SK-N-SH treated with all-trans-retinoic acid at 6 μM for 48 hours (cell line): ENCODE data around the gene ZBTB11.

Source experiments
- ATAC-seq: fragments of 200-7000 bp; cut with Tn5 transposase; 3 replicates; pipeline ENCODE4 v1.9.1; 2020; ENCODE audit warnings: mild to moderate bottlenecking, moderate library complexity
- ARNTL ChIP-seq: fragments of 450-650 bp; formaldehyde crosslinking; IDR thresholded peaks from 2 replicates; pipeline ENCODE4 v1.5.0; 2020; ENCODE audit warnings: low read depth, mild to moderate bottlenecking, moderate library complexity, borderline replicate concordance
- BACH2 ChIP-seq: fragments of 250-450 bp; sonication (Bioruptor Pico); IDR thresholded peaks from 2 replicates; pipeline ENCODE4 v1.9.0; 2021; ENCODE audit warnings: mild to moderate bottlenecking, borderline replicate concordance
- CREB5 ChIP-seq: fragments of 250-450 bp; sonication (Bioruptor Pico); IDR thresholded peaks from 2 replicates; pipeline ENCODE4 v1.5.1; 2020; ENCODE audit warnings: low read depth, mild to moderate bottlenecking, moderate library complexity
- CSDC2 ChIP-seq: fragments of 250-450 bp; sonication (Bioruptor Pico); IDR thresholded peaks from 2 replicates; pipeline ENCODE4 v1.5.0; 2020; ENCODE audit warnings: mild to moderate bottlenecking, moderate library complexity
- CSRNP3 ChIP-seq: fragments of 250-450 bp; sonication (Bioruptor Pico); IDR thresholded peaks from 2 replicates; pipeline ENCODE4 v1.5.1; 2021; ENCODE audit warnings: mild to moderate bottlenecking, moderate library complexity
- ESRRG ChIP-seq: fragments of 250-450 bp; sonication (Bioruptor Pico); IDR thresholded peaks from 2 replicates; pipeline ENCODE4 v1.6.1; 2021; ENCODE audit warnings: mild to moderate bottlenecking
- GLIS3 ChIP-seq: fragments of 250-450 bp; sonication (Bioruptor Pico); IDR thresholded peaks from 2 replicates; pipeline ENCODE4 v1.5.0; 2020; ENCODE audit warnings: mild to moderate bottlenecking, moderate library complexity
- ISL1 ChIP-seq: fragments of 250-450 bp; sonication (Bioruptor Pico); IDR thresholded peaks from 2 replicates; pipeline ENCODE4 v2.1.2; 2022; ENCODE audit warnings: mild to moderate bottlenecking, moderate library complexity
- OSR1 ChIP-seq: fragments of 250-450 bp; sonication (Bioruptor Pico); IDR thresholded peaks from 2 replicates; pipeline ENCODE4 v1.8.0; 2022; ENCODE audit warnings: moderate library complexity, mild to moderate bottlenecking, inconsistent platforms
- PATZ1 ChIP-seq: fragments of 250-450 bp; sonication (Bioruptor Pico); IDR thresholded peaks from 2 replicates; pipeline ENCODE4 v1.8.0; 2020; ENCODE audit warnings: mild to moderate bottlenecking, moderate library complexity, borderline replicate concordance
- RARB ChIP-seq: fragments of 250-450 bp; sonication (Bioruptor Pico); IDR thresholded peaks from 2 replicates; pipeline ENCODE4 v1.8.0; 2021; ENCODE audit warnings: mild to moderate bottlenecking, moderate library complexity
- TCF4 ChIP-seq: fragments of 250-450 bp; sonication (Bioruptor Pico); IDR thresholded peaks from 2 replicates; pipeline ENCODE4 v1.8.0; 2021; ENCODE audit warnings: mild to moderate bottlenecking, moderate library complexity, borderline replicate concordance
- TOX ChIP-seq: fragments of 250-450 bp; sonication (Bioruptor Pico); IDR thresholded peaks from 2 replicates; pipeline ENCODE4 v1.8.0; 2021; ENCODE audit warnings: mild to moderate bottlenecking, moderate library complexity, borderline replicate concordance
- ZC3H10 ChIP-seq: fragments of 250-450 bp; sonication (Bioruptor Pico); IDR thresholded peaks from 2 replicates; pipeline ENCODE4 v1.5.1; 2021; ENCODE audit warnings: mild to moderate bottlenecking, moderate library complexity
- ZFP3 ChIP-seq: fragments of 250-450 bp; sonication (Bioruptor Pico); IDR thresholded peaks from 2 replicates; pipeline ENCODE4 v1.5.0; 2020; ENCODE audit warnings: mild to moderate bottlenecking, moderate library complexity
- ZFP30 ChIP-seq: fragments of 450-650 bp; formaldehyde crosslinking; IDR thresholded peaks from 2 replicates; pipeline ENCODE4 v1.5.0; 2022; ENCODE audit warnings: mild to moderate bottlenecking, moderate library complexity
- ZNF565 ChIP-seq: fragments of 450-650 bp; formaldehyde crosslinking; conservative IDR thresholded peaks from 2 replicates; pipeline ENCODE4 v1.5.0; 2020; ENCODE audit warnings: low read depth, mild to moderate bottlenecking, moderate library complexity
- ZNF70 ChIP-seq: fragments of 450-650 bp; formaldehyde crosslinking; IDR thresholded peaks from 2 replicates; pipeline ENCODE4 v1.5.0; 2020; ENCODE audit warnings: mild to moderate bottlenecking, moderate library complexity
- ZNF8 ChIP-seq: fragments of 450-650 bp; formaldehyde crosslinking; IDR thresholded peaks from 2 replicates; pipeline ENCODE4 v1.5.0; 2020; ENCODE audit warnings: mild to moderate bottlenecking, moderate library complexity
- TF ChIP-seq, protein P1 (sequence below): fragments of 250-450 bp; sonication (Bioruptor Pico); IDR thresholded peaks from 2 replicates; pipeline ENCODE4 v1.8.0; 2021; ENCODE audit warnings: low read depth, mild to moderate bottlenecking, moderate library complexity, borderline replicate concordance
- TF ChIP-seq, protein P2 (sequence below): fragments of 250-450 bp; sonication (Bioruptor Pico); IDR thresholded peaks from 2 replicates; pipeline ENCODE4 v1.5.0; 2020; ENCODE audit warnings: mild to moderate bottlenecking, moderate library complexity

ZBTB11 gene

GRCh38 chr3:101635345-101635744 is 41.6 kb downstream of the ZBTB11 start:
- TF ChIP-seq ESRRG (CRISPR knock-in tag) = no peak
- TF ChIP-seq ZNF565 (CRISPR knock-in tag) = no peak
- TF ChIP-seq ISL1 (CRISPR knock-in tag) = no peak
- no peak for TF ChIP-seq GLIS3 (CRISPR knock-in tag)
- TF ChIP-seq ZNF70 (CRISPR knock-in tag) = no peak
- TF ChIP-seq CSDC2 (CRISPR knock-in tag) = no peak
- no peak for TF ChIP-seq CSRNP3 (CRISPR knock-in tag)
- TF ChIP-seq, protein P1, sequence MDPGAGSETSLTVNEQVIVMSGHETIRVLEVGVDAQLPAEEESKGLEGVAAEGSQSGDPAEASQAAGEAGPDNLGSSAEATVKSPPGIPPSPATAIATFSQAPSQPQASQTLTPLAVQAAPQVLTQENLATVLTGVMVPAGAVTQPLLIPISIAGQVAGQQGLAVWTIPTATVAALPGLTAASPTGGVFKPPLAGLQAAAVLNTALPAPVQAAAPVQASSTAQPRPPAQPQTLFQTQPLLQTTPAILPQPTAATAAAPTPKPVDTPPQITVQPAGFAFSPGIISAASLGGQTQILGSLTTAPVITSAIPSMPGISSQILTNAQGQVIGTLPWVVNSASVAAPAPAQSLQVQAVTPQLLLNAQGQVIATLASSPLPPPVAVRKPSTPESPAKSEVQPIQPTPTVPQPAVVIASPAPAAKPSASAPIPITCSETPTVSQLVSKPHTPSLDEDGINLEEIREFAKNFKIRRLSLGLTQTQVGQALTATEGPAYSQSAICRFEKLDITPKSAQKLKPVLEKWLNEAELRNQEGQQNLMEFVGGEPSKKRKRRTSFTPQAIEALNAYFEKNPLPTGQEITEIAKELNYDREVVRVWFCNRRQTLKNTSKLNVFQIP (CRISPR knock-in tag) = no peak
- TF ChIP-seq ARNTL (CRISPR knock-in tag) = no peak
- TF ChIP-seq BACH2 (CRISPR knock-in tag) = no peak
- no peak for TF ChIP-seq ZFP3 (CRISPR knock-in tag)
- no peak for TF ChIP-seq CREB5
- no peak for TF ChIP-seq ZFP30 (CRISPR knock-in tag)
- no peak for TF ChIP-seq RARB (CRISPR knock-in tag)
- no peak for TF ChIP-seq OSR1 (CRISPR knock-in tag)
- TF ChIP-seq, protein P2, sequence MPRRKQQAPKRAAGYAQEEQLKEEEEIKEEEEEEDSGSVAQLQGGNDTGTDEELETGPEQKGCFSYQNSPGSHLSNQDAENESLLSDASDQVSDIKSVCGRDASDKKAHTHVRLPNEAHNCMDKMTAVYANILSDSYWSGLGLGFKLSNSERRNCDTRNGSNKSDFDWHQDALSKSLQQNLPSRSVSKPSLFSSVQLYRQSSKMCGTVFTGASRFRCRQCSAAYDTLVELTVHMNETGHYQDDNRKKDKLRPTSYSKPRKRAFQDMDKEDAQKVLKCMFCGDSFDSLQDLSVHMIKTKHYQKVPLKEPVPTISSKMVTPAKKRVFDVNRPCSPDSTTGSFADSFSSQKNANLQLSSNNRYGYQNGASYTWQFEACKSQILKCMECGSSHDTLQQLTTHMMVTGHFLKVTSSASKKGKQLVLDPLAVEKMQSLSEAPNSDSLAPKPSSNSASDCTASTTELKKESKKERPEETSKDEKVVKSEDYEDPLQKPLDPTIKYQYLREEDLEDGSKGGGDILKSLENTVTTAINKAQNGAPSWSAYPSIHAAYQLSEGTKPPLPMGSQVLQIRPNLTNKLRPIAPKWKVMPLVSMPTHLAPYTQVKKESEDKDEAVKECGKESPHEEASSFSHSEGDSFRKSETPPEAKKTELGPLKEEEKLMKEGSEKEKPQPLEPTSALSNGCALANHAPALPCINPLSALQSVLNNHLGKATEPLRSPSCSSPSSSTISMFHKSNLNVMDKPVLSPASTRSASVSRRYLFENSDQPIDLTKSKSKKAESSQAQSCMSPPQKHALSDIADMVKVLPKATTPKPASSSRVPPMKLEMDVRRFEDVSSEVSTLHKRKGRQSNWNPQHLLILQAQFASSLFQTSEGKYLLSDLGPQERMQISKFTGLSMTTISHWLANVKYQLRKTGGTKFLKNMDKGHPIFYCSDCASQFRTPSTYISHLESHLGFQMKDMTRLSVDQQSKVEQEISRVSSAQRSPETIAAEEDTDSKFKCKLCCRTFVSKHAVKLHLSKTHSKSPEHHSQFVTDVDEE = no peak
- TF ChIP-seq TOX (CRISPR knock-in tag) = no peak
- no peak for TF ChIP-seq PATZ1 (CRISPR knock-in tag)
- no peak for TF ChIP-seq TCF4 (CRISPR knock-in tag)
- ATAC-seq = no peak

- TF ChIP-seq, protein P1 (CRISPR knock-in tag) = no peak
- no peak for ATAC-seq
Observed at GRCh38 chr3:101634591-101635196, 42.2 kb downstream of the ZBTB11 start.

- no peak for ATAC-seq
- TF ChIP-seq ZNF8 (CRISPR knock-in tag) (no peak), BACH2 (CRISPR knock-in tag) (no peak), ISL1 (CRISPR knock-in tag) (no peak), GLIS3 (CRISPR knock-in tag) (no peak), ZNF565 (CRISPR knock-in tag) (no peak), CSRNP3 (CRISPR knock-in tag) (no peak), ARNTL (CRISPR knock-in tag) (no peak), ZNF70 (CRISPR knock-in tag) (no peak), TCF4 (CRISPR knock-in tag) (no peak), TOX (CRISPR knock-in tag) (no peak), ZFP30 (CRISPR knock-in tag) (no peak), OSR1 (CRISPR knock-in tag) (no peak), ZC3H10 (no peak), ZFP3 (CRISPR knock-in tag) (no peak)
- TF ChIP-seq, protein P1 (CRISPR knock-in tag) = no peak
Observed at GRCh38 chr3:101633186-101633585, 43.7 kb downstream of the ZBTB11 start.
